Stimulated activated CD8-positive, alpha-beta memory T cell treated with anti-CD3 and anti-CD28 coated beads, Interleukin-15, amount 100 ng/mL, for 1 hour (primary cell): ENCODE results near the gene MFAP5.

Source experiments
- DNase-seq: peaks from one replicate; pipeline ENCODE4 v3.0.0-alpha.2; 2020; ENCODE audit warnings: low read depth

The MFAP5 gene

DNA sequence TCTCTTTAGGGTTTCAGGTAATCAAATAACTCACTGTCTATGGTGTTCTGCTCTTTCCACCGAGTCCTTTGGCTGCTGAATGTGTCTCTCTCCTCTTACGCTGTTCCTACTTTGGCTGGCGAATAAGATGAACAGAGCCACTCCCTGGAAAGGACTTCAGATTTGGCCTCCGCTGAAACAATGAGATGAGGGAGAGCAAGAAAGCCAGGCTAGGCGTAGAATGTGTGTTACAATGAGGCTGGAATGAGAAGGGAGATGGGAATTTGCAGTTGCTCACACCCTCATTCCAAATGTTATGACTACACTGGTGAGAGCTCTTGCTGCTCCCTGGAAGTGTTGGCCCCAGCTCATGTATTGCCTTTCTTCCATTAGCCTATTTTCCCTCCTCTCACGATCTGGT is at the start of gene MFAP5:
Gene MFAP5 (minus strand): TSS at position 234 of the 400 bp plus-strand sequence. CDS start 722 bp downstream, outside the sequence.
- no peak for DNase-seq

- no peak for DNase-seq
Observed at GRCh38 chr12:8709124-8709830, 46.7 kb upstream of the MFAP5 start.

GRCh38 chr12:8702159-8702558 is 39.5 kb upstream of the MFAP5 start:
- no peak for DNase-seq

- DNase-seq: no peak
Observed at GRCh38 chr12:8701046-8701660, 38.5 kb upstream of the MFAP5 start.

- DNase-seq: no peak
Observed at GRCh38 chr12:8699714-8700113, 37.1 kb upstream of the MFAP5 start.

DNA sequence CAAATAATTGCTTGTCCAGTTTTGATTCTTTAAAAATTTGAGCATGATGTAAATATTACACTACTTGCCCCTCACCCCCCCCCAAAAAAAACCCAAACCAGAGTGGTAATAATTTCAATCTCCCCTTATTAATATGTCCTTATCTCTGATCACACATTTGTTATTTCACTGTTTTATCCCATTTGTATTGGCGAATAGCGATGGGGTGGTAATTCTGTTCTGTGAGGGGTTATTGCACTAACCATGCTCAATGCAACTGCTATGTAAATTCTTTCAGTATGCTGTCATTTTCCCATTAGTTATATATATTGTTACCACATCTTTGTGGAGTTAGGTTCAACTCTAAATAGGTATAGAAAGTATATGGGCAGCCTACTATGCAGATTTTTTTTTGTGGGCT is 36.3 kb upstream of the MFAP5 start:
- DNase-seq: no peak

- DNase-seq: no peak
Observed at GRCh38 chr12:8698132-8698851, 35.7 kb upstream of the MFAP5 start.

DNA sequence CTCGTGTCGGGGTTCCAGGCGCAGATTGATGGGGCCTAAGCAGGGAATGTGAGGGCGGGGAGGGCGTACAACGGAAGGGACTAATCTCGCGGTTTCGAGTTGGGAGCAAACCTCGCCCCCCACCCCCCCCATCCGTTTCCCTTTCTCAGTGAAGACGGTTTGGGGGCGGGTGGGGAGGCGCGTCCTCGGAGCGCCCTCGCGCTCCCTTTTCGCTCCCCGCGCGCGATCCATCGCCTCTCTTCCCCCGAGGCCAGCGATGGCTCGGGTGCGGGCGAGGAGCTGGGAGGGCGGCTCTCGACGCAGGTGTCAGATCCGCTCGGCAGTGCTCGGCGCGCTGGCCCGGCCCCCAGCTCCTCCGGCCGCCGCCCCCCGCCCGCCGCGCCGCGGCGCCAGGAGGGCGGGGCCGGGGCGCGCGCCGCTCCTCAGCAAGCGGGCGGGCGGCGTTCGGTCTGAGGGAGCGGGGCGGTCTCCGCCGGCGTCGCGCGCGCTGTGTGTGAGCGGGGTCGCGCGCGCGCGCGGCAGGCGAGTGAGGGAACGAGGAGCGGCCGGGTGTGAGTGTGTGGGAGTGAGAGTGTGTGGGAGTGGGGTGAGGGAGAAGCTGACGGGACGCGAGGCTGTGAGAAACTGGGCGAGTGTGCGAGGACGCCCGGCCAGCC is 35.0 kb upstream of the MFAP5 start, which contains the start of gene RIMKLB:
Gene RIMKLB (plus strand): TSS at position 516 of the 656 bp plus-strand sequence. CDS start 15,876 bp downstream, outside the sequence.
- peak; percentile 56 for DNase-seq

DNA sequence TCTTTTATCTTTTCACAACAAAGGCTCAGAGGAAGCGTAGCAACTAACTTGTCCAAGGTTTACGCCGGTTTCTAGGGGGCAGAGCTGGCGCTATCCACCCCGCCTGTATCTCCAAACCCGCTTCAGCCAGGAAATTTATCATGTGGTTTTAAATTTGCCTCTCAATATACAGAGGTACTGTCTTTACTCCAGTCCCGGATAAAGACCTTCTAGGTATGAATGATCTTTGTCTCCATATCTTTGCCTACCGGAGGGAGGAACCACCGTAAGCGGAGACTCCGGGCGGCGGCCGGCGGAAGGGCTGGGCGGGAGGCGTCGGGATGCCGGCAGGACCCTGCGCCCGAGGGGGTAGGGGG is 34.5 kb upstream of the MFAP5 start:
- no peak for DNase-seq

DNA sequence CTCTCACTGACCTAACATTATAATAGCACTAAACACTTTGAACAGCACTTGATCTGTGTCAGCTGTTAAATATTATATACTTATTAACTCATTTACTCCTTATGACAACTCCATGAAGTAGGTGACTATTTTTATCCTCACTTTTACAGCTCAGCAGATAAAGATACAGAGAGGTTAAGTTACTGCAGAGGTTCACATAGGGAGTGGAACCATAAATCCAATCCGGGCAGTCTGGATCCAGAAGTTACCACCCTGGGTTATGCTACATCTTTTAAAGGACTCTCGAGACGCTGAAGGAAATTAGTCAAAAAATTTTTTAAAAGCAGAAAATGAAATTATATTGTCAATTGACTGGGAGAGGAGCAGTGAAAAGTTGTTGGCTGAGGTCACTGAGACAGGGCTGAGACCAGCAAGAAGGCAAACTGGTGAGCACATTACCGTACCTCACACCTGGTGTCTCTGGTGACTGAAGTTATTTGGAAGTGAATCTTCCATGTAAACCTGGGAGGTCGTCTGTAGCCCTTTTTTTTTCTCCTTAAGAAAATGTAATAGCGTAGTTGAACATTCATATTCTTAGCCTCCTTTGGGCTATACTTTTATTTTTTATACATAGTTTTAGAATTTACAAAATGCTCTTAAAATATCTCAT is 33.9 kb upstream of the MFAP5 start:
- DNase-seq: no peak

GRCh38 chr12:8695116-8695515 is 32.5 kb upstream of the MFAP5 start:
- DNase-seq: no peak

- no peak for DNase-seq
Observed at GRCh38 chr12:8692573-8692972, 29.9 kb upstream of the MFAP5 start.

DNA sequence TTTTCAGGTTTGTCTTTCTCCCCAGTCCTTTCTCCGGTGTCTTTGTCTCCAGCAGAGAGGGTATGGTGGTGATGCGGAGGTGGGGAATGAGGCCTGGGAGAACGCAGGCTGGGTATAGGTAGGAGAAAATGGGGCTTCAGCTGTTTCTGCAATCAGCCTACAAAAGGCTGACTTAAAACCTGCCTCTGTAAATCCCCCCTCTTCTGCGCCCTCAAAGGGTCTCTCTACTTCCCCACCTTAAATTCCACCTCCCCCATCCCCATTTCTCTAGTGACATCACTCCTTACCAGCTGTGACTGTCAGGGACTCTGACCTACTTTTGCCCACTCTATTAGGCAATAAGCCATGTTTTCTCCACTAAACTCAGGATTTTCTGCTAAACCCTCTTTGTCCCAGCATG is 27.1 kb upstream of the MFAP5 start:
- DNase-seq: no peak

DNA sequence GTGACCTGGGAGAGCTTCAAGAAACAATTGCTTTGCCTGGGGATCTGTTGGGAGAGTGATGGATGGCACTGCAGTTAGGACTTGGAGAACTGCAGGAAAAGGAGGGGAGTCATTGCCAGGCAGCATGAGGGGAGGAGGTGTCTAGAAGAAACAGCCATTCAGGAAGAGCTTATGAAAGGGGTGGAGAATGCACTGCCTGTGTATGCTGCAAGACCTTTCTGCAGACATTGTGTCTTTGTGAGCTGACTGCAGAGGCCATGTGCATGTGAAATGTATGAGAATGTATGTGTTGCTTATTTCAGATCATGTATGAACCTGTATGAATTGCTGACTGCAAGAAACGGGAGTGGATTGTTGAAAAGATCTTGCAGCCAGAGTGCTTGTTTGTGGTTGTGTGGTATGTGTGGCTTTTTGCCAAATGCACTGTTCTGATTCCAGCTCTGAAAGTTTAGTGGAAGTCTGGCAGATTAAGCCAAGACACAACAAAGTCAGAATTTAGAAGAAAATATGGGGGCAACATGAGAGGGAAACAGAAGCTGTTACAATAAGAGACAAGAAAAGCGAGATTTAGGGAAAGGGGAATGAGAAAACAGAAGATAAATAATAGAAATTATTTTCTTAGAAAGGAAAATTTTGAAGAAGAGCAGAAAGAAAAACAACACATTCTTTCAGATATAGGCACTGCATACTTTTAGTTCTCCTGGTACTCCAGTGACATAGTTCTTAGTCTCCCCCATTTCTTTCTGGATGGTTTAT is 25.4 kb upstream of the MFAP5 start:
- no peak for DNase-seq

GRCh38 chr12:8685051-8685450 is 22.4 kb upstream of the MFAP5 start:
- DNase-seq: no peak

GRCh38 chr12:8681129-8681884 is 18.7 kb upstream of the MFAP5 start:
- no peak for DNase-seq

GRCh38 chr12:8680533-8680932 is 17.9 kb upstream of the MFAP5 start:
- DNase-seq: no peak

GRCh38 chr12:8678661-8679111 is 16.1 kb upstream of the MFAP5 start:
- no peak for DNase-seq

- no peak for DNase-seq
Observed at GRCh38 chr12:8677362-8677761, 14.7 kb upstream of the MFAP5 start.

GRCh38 chr12:8676651-8677050 is 14.0 kb upstream of the MFAP5 start:
- DNase-seq: no peak
